ENCODE measurements around the gene GNAI2.
A peak's percentile ranks its signal among the peaks of the same experiment; 100 is the strongest.
"Not testable (repeated sequence)": the region's sequence is repeated elsewhere in the genome, so short reads cannot be mapped to it uniquely, and the experiment has no call there.

Gene GNAI2

GRCh38 chr3:50278123-50278879, 42.3 kb downstream of the GNAI2 start:
- DNase-seq (ENCODE audit: low read depth): no peak

GRCh38 chr3:50278880-50279224, 42.8 kb downstream of the GNAI2 start, which contains the start of gene LSMEM2:
TSS of gene LSMEM2 (plus strand) at chr3:50279087. CDS start at chr3:50279114, 27 bp downstream.
- no peak for DNase-seq (ENCODE audit: low read depth)

- DNase-seq (ENCODE audit: low read depth): no peak
Observed at GRCh38 chr3:50279255-50280016, 43.4 kb downstream of the GNAI2 start.

GRCh38 chr3:50284121-50284520, 48.1 kb downstream of the GNAI2 start:
- DNase-seq (ENCODE audit: low read depth): not testable (repeated sequence)

- no peak for DNase-seq (ENCODE audit: low read depth)
Observed at GRCh38 chr3:50286322-50287227, 50.6 kb downstream of the GNAI2 start.

GRCh38 chr3:50287262-50287661, 51.3 kb downstream of the GNAI2 start:
- no peak for DNase-seq (ENCODE audit: low read depth)

GRCh38 chr3:50288387-50289007, 52.5 kb downstream of the GNAI2 start:
- DNase-seq (ENCODE audit: low read depth): no peak

GRCh38 chr3:50289130-50289529, 53.1 kb downstream of the GNAI2 start:
- no peak for DNase-seq (ENCODE audit: low read depth)

- DNase-seq (ENCODE audit: low read depth): no peak
Observed at GRCh38 chr3:50290161-50290641, 54.2 kb downstream of the GNAI2 start.

GRCh38 chr3:50292159-50293078, 56.4 kb downstream of the GNAI2 start, which contains the start of gene IFRD2:
TSS of gene IFRD2 (minus strand) at chr3:50292429. CDS start at chr3:50292274, 155 bp downstream.
- peak; percentile 94 for DNase-seq (ENCODE audit: low read depth)

GRCh38 chr3:50293079-50293801, 57.2 kb downstream of the GNAI2 start:
- DNase-seq (ENCODE audit: low read depth): no peak

GRCh38 chr3:50294089-50294488, 58.1 kb downstream of the GNAI2 start:
- DNase-seq (ENCODE audit: low read depth): no peak

- no peak for DNase-seq (ENCODE audit: low read depth)
Observed at GRCh38 chr3:50294492-50295403, 58.7 kb downstream of the GNAI2 start.

GRCh38 chr3:50295553-50296431, 59.8 kb downstream of the GNAI2 start:
- no peak for DNase-seq (ENCODE audit: low read depth)

- no peak for DNase-seq (ENCODE audit: low read depth)
Observed at GRCh38 chr3:50296721-50297383, 60.8 kb downstream of the GNAI2 start.

- no peak for DNase-seq (ENCODE audit: low read depth)
Observed at GRCh38 chr3:50297384-50297775, 61.4 kb downstream of the GNAI2 start.
